Frontal cortex (tissue), 4 donors: ENCODE data around the gene MMD2. TPM values are rescaled to one million over a fixed set of nuclear protein-coding genes. Genes with fewer than 3 reads are reported as not detected.

ENCODE experiments used
- DNase-seq, 2 donors: peaks; one replicate each; pipeline ENCODE4 v3.0.0; 2012; ENCODE audit warnings: low spot score in 2 of 2
- FAIRE-seq: peaks from 2 replicates; lab custom pipeline; 2012; peaks lifted over from hg19 to GRCh38; lab: Jason Lieb, UNC
- small RNA-seq: library from RNA; depleted of rRNA; stranded (forward); fragments of <200 nt; gene quantifications from one replicate; pipeline ENCODE3, GENCODE V24; 2014
- total RNA-seq: library from RNA; depleted of rRNA; stranded (reverse); fragments of >200 nt; gene quantifications from one replicate; pipeline ENCODE4 v1.2.3, GENCODE V29; 2014
- donor health status: control.
- donor health status: control.
- donor health status: control.

MMD2 gene
- total RNA-seq, 1 donor from 2014 or later = 2.4 TPM

- peak in 1 of 2 donors; percentile 4 for DNase-seq
Measured at GRCh38 chr7:4876586-4876985, 82.4 kb downstream of the MMD2 start.

GRCh38 chr7:4875391-4875790 lies 83.6 kb downstream of the MMD2 start:
- FAIRE-seq = no peak

More at GRCh38 chr7:4876586-4876985, 82.4 kb downstream of the MMD2 start:
- no peak for FAIRE-seq

GRCh38 chr7:4873071-4873944 lies 85.7 kb downstream of the MMD2 start:
- DNase-seq (no peak), FAIRE-seq (no peak)

More at GRCh38 chr7:4875391-4875790, 83.6 kb downstream of the MMD2 start:
- DNase-seq = peak in 1 of 2 donors; percentile 13

- no peak for FAIRE-seq
- DNase-seq = no peak
Measured at GRCh38 chr7:4871930-4872675, 86.9 kb downstream of the MMD2 start.

GRCh38 chr7:4871056-4871680 lies 87.8 kb downstream of the MMD2 start:
- DNase-seq (no peak), FAIRE-seq (no peak)

- no peak for FAIRE-seq
- no peak for DNase-seq
Measured at GRCh38 chr7:4868493-4868892, 90.5 kb downstream of the MMD2 start.

- DNase-seq = no peak
- FAIRE-seq = no peak
Measured at GRCh38 chr7:4866528-4867496, 92.2 kb downstream of the MMD2 start.

- no peak for FAIRE-seq
Measured at GRCh38 chr7:4862156-4862555, 96.8 kb downstream of the MMD2 start.

GRCh38 chr7:4861673-4862072 lies 97.3 kb downstream of the MMD2 start, which contains the start of gene PAPOLB:
TSS of gene PAPOLB (minus strand) at chr7:4862030. CDS start at chr7:4861810, 220 bp downstream.
- no peak for DNase-seq
- no peak for FAIRE-seq

More at GRCh38 chr7:4862156-4862555, 96.8 kb downstream of the MMD2 start:
- no peak for DNase-seq

- DNase-seq = no peak
- no peak for FAIRE-seq
Measured at GRCh38 chr7:4861227-4861626, 97.8 kb downstream of the MMD2 start.

GRCh38 chr7:4857189-4857588 lies 101.8 kb downstream of the MMD2 start:
- no peak for DNase-seq
- no peak for FAIRE-seq

- no peak for FAIRE-seq
- no peak for DNase-seq
Measured at GRCh38 chr7:4856336-4857057, 102.5 kb downstream of the MMD2 start.

Small RNA genes within 50 kb of the gene (small RNA-seq; reads per million reads assigned to genes)
- gene AC092032.1 = not detected

Other genes with a start within 250 kb of the MMD2 start
- gene AP5Z1, start 183.6 kb downstream of the MMD2 start, total RNA-seq = 14.7 TPM
- gene PAPOLB, start 97.2 kb downstream of the MMD2 start, total RNA-seq = 0.82 TPM
- gene RADIL, start 75.5 kb downstream of the MMD2 start, total RNA-seq = 3.3 TPM
- gene RBAK, start 86.7 kb upstream of the MMD2 start, total RNA-seq = 13.5 TPM
- gene WIPI2, start 231.0 kb upstream of the MMD2 start, total RNA-seq = 40.4 TPM